SK-N-MC (cell line): Measurements from ENCODE around the gene TRAPPC5.

ENCODE experiments used
- DNase-seq: peaks from one replicate; pipeline ENCODE4 v3.0.0-alpha.2; 2011; ENCODE audit warnings: low read depth, low spot score
- H3K27ac ChIP-seq: fragments of 200-600 bp; sonication (generic); 2 replicates; pipeline ENCODE4 v1.5.1; 2016; ENCODE audit warnings: mixed run types
- H3K36me3 ChIP-seq: fragments of 200-600 bp; sonication (generic); 2 replicates; pipeline ENCODE4 v1.6.1; 2017; ENCODE audit warnings: antibody characterized with exemption, low read length, mixed read lengths; ENCODE audit not compliant: insufficient read depth
- H3K4me3 ChIP-seq: fragments of 200-600 bp; sonication (generic); 2 replicates; pipeline ENCODE4 v1.5.1; 2016
- H3K9ac ChIP-seq: fragments of 200-600 bp; sonication (generic); 2 replicates; pipeline ENCODE4 v1.8.0; 2017; ENCODE audit warnings: mixed run types, mixed read lengths; ENCODE audit not compliant: insufficient read length
- H3K9me3 ChIP-seq: fragments of 200-600 bp; sonication (generic); 2 replicates; pipeline ENCODE4 v1.6.1; 2017; ENCODE audit warnings: low read depth, mild to moderate bottlenecking, antibody characterized with exemption, low read length, moderate library complexity, mixed read lengths
- EZH2 ChIP-seq: fragments of 200-600 bp; sonication (generic); IDR thresholded peaks from one replicate; pipeline ENCODE4 v1.6.1; 2017; ENCODE audit warnings: antibody characterized with exemption
- FOXP2 ChIP-seq: optimal IDR thresholded peaks from 2 replicates; pipeline ENCODE3; 2011; ENCODE audit warnings: mild to moderate bottlenecking, moderate library complexity; ENCODE audit not compliant: insufficient read depth; ENCODE audit errors: extremely low read length, control extremely low read depth
- POLR2AphosphoS5 ChIP-seq: IDR thresholded peaks from 2 replicates; pipeline ENCODE4 v1.6.1; 2012; ENCODE audit warnings: mild to moderate bottlenecking, low read depth, low read length, borderline replicate concordance

TRAPPC5 gene

GRCh38 chr19:7680606-7681339 is at the start of gene TRAPPC5:
TRAPPC5 (plus strand) TSS chr19:7680833; CDS start chr19:7682254, 1,421 bp downstream.
- TF ChIP-seq POLR2AphosphoS5 (peak; percentile 80), FOXP2 (peak; percentile 17), EZH2 (no peak)
- no peak for DNase-seq
- peak within 1 kb of the TSS; percentile 91 for H3K9ac ChIP-seq
- H3K4me3 ChIP-seq = peak within 1 kb of the TSS; percentile 98
- peaks cover 5% of the 10 kb centered on the region; the same call in 1 of the 2 replicates for H3K36me3 ChIP-seq
- H3K9me3 ChIP-seq = no peaks in the 10 kb centered on the region
- H3K27ac ChIP-seq = no peak within 1 kb of the TSS

- Histone ChIP-seq H3K9ac (no peak overlapping the region), H3K4me3 (no peak overlapping the region), H3K36me3 (no peaks in the 10 kb centered on the region; the same call in 1 of the 2 replicates), H3K27ac (no peak overlapping the region), H3K9me3 (no peaks in the 10 kb centered on the region)
- DNase-seq = no peak
- TF ChIP-seq EZH2 (no peak), POLR2AphosphoS5 (no peak), FOXP2 (no peak)
Measured at GRCh38 chr19:7631577-7631976, 49.1 kb upstream of the TRAPPC5 start.

- Histone ChIP-seq H3K36me3 (no peaks in the 10 kb centered on the region), H3K9me3 (no peaks in the 10 kb centered on the region), H3K27ac (no peak overlapping the region), H3K9ac (no peak overlapping the region), H3K4me3 (no peak overlapping the region)
- no peak for TF ChIP-seq FOXP2
- no peak for TF ChIP-seq POLR2AphosphoS5
- no peak for TF ChIP-seq EZH2
- no peak for DNase-seq
Measured at GRCh38 chr19:7632340-7633203, 48.1 kb upstream of the TRAPPC5 start.

GRCh38 chr19:7633698-7634097 is 46.9 kb upstream of the TRAPPC5 start, which contains the start of gene PCP2:
PCP2 (minus strand) TSS chr19:7633719; CDS start chr19:7633457, 262 bp downstream.
- Histone ChIP-seq H3K9me3 (no peaks in the 10 kb centered on the region), H3K27ac (no peak within 1 kb of the TSS), H3K4me3 (no peak within 1 kb of the TSS), H3K9ac (no peak within 1 kb of the TSS), H3K36me3 (no peaks in the 10 kb centered on the region)
- TF ChIP-seq FOXP2 (no peak), POLR2AphosphoS5 (no peak; the same call in 1 of the 2 replicates), EZH2 (no peak)
- no peak for DNase-seq

- no peak overlapping the region for H3K27ac ChIP-seq
Measured at GRCh38 chr19:7635670-7636069, 45.0 kb upstream of the TRAPPC5 start.

GRCh38 chr19:7636317-7636690 is 44.3 kb upstream of the TRAPPC5 start:
- Histone ChIP-seq H3K9me3 (no peaks in the 10 kb centered on the region), H3K9ac (no peak overlapping the region), H3K4me3 (peak overlapping the region; percentile 76), H3K27ac (no peak overlapping the region), H3K36me3 (no peaks in the 10 kb centered on the region)
- TF ChIP-seq EZH2 (no peak), POLR2AphosphoS5 (no peak), FOXP2 (no peak)
- DNase-seq = no peak

More at GRCh38 chr19:7635670-7636069, 45.0 kb upstream of the TRAPPC5 start:
- DNase-seq = no peak
- Histone ChIP-seq H3K36me3 (no peaks in the 10 kb centered on the region), H3K9ac (no peak overlapping the region), H3K4me3 (no peak overlapping the region), H3K9me3 (no peaks in the 10 kb centered on the region)
- TF ChIP-seq POLR2AphosphoS5 (no peak), EZH2 (no peak), FOXP2 (no peak)

- peak; percentile 62; the same call in 1 of the 2 replicates for TF ChIP-seq POLR2AphosphoS5
- TF ChIP-seq FOXP2 = no peak
- TF ChIP-seq EZH2 = no peak
- Histone ChIP-seq H3K9ac (peak within 1 kb of the TSS; percentile 87), H3K4me3 (peak within 1 kb of the TSS; percentile 76), H3K9me3 (no peaks in the 10 kb centered on the region), H3K27ac (no peak within 1 kb of the TSS), H3K36me3 (no peaks in the 10 kb centered on the region)
- DNase-seq = no peak
Measured at GRCh38 chr19:7636691-7637373, 43.8 kb upstream of the TRAPPC5 start, which contains the start of gene STXBP2. STXBP2 (plus strand) TSS chr19:7637110; CDS start chr19:7637150, 40 bp downstream.
